Stimulated activated CD4-positive, alpha-beta T cell treated with anti-CD3 and anti-CD28 coated beads, Interleukin-15, amount 100 ng/mL, for 1 hour (primary cell): ENCODE results near the gene SLC8B1.

Source experiments
- DNase-seq, 2 donors: peaks; one replicate each; pipeline ENCODE4 v3.0.0-alpha.2; 2020; ENCODE audit warnings: low read depth in 1 of 2, low spot score in 1 of 2

SLC8B1 gene

GRCh38 chr12:113334786-113335539, at the start of gene SLC8B1:
Gene SLC8B1, minus strand, starts transcription at chr12:113335109. Its CDS starts 2,231 bp downstream, at chr12:113332878.
- DNase-seq: peak; percentile 82 to 90

DNA sequence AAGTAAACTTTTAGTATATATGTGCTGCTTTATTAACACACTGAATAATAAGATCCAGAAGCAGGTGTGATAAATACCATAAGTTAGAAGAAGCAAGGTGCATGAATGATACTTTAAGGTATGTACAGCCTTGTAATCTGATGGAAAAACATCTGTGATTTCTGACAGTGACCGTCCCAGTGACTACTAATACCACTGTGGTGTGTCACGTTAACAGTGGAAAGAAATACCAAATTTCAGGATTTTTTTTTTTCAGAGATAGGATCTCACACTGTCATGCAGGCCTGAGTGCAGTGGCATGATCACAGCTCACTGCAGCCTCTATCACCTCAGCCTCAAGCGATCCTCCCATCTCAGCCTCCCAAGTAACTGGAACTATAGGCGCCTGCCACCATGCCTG, 47.3 kb upstream of the SLC8B1 start:
- no peak for DNase-seq

- DNase-seq: no peak
These were observed 46.3 kb upstream of the SLC8B1 start for GRCh38 chr12:113381220-113381619.

DNA sequence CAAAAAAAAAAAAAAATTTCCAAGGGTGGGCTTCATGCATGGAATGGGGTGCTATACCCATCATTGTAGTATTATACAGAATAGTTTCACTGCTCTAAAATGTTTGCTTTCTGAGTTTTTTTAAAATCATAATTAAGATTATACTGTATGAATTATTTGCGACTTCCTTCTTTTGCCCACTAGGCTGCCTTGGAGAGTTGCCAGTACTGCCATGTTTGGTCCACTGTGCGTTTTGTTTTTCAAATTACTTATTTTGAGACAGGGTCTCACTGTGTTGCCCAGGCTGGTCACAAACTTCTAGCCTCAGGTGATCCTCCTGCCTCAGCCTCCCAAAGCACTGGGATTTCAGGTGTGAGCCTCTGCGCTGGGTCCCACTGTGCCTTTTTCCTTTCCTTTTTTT, 43.4 kb upstream of the SLC8B1 start:
- DNase-seq: no peak

DNA sequence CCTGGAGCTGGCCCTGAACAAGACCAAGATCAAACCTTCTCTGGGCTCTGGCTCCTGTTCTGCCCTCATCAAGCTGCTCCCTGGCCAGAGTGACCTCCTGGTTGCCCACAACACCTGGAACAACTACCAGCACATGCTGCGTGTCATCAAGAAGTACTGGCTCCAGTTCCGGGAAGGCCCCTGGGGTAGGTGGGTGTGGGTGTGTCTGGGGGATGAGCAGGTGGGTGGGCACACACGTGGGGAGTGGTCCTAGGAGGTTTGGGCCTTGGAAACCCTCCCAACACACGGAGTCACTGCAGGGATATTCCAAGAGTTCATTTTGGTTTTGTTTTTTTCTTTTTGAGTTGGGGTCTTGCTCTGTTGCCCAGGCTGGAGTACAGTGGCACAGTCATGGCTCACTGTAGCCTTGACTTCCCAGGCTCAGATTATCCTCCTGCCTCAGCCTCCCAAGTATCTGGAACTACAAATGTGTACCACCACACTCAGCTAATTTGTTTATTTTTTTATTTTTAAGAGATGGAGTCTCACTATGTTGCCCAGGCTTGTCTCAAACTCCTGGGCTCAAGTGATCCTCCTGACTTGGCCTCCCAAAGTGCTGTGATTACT, 40.0 kb upstream of the SLC8B1 start:
- DNase-seq: no peak

GRCh38 chr12:113373969-113374368, 39.1 kb upstream of the SLC8B1 start:
- DNase-seq: no peak

GRCh38 chr12:113373440-113373839, 38.5 kb upstream of the SLC8B1 start:
- no peak for DNase-seq

DNA sequence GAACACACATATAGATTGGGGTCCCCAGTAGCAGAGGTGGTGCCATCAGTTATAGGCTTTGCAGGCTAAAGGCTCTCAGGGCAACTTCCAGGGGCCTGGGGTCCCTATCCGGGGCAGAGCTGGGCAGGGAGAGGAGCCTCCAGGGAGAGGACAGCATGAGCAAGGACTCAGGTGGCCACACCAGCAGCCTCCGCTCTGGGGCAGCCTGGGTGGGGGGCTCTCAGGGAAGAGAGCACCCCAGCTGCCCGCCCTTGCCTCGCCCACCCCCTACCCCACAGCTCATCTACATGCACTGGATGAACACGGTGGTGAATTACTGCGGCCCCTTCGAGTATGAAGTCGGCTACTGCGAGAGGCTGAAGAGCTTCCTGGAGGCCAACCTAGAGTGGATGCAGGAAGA, 37.5 kb upstream of the SLC8B1 start:
- DNase-seq: no peak

- no peak for DNase-seq
These were observed 36.9 kb upstream of the SLC8B1 start for GRCh38 chr12:113371808-113372207.

DNA sequence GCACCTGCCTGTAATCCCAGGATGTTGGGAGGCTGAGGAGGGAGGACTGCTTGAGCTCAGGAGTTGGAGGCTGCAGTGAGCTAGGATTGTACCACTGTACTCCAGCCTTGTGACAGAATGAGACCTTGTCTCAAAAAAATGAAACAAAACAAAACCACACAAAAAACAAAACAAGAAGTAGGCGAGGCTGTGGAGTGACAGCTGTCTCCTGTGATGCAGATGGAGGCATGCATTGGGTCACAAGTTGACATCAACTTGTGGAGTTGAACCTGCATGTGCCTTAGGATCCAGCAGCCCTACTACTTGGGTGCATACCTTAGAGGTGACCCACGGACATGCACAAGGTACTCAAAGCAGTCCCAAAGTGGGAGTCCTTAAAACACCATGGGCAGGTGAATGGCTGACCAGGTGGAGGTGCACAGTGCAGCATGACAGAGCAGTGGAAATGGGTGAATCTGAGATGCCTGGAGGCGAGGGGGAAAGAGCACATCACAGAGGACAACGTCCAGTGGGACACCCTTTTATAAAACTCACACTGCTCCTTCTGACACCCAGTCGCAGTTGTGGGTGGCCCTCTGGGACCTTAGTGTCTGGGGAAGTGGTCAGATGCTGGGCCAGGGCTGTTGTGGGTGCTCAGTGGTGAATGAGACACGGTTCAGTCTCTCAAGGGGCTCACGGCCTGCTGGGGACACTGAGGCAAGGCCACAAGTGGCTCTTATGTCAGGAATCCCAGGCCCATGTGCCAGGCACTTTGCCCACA, 36.2 kb upstream of the SLC8B1 start:
- no peak for DNase-seq

- no peak for DNase-seq
These were observed 34.6 kb upstream of the SLC8B1 start for GRCh38 chr12:113369391-113369985.

- DNase-seq: no peak
These were observed 33.4 kb upstream of the SLC8B1 start for GRCh38 chr12:113368331-113368730.

DNA sequence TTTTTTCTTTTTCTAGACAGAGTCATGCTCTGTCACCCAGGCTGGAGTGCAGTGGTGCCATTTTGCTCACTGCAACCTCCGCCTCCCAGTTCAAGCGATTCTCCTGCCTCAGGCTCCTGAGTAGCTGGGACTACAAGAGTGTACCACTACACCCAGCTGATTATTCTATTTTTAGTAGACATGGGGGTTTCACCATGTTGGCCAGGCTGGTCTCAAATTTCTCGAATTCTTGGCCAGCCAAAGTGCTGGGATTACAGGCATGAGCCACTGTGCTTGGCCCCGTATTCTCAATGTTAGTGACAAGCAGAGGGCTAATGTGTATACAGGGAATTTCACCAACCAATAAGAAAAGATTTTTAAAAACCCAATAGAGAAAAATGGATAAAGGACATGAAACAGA, 31.9 kb upstream of the SLC8B1 start:
- DNase-seq: no peak

DNA sequence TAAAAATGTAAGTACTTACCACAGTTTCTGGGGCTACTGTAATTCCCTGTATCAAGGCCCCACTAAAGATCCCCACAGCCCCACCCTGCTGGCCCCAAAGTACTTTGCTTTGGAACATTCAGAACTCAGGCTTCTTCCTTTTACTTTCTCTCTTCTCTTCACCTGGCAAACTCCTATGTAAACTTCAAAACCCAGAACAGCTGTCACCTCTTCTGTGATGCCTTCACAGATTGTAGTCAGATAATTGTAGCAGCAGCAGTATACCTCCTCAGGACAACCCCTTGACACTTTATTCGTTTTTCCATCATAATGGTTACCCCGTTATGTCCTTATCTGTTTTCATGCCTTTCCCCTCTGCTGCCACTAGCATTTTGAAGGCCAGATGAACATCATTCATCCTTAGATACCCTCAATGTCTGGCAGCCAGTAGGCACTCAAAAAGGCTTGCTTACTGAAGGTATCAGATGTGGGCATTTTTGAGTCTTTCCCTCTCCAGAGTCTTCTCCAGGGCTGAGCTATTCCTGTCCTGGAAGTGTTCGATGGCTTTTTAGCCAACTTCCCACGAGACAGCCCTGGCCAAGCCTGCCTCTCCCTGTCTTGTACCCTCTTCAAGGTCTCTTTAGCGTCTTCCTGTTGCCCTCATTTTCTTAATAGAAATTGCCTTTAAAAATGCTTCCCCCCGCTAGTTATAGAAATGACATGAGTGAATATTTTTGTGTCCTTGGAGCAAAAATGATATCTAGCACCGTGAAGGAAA, 30.9 kb upstream of the SLC8B1 start:
- DNase-seq: no peak

- no peak for DNase-seq
These were observed 29.8 kb upstream of the SLC8B1 start for GRCh38 chr12:113364698-113365097.

DNA sequence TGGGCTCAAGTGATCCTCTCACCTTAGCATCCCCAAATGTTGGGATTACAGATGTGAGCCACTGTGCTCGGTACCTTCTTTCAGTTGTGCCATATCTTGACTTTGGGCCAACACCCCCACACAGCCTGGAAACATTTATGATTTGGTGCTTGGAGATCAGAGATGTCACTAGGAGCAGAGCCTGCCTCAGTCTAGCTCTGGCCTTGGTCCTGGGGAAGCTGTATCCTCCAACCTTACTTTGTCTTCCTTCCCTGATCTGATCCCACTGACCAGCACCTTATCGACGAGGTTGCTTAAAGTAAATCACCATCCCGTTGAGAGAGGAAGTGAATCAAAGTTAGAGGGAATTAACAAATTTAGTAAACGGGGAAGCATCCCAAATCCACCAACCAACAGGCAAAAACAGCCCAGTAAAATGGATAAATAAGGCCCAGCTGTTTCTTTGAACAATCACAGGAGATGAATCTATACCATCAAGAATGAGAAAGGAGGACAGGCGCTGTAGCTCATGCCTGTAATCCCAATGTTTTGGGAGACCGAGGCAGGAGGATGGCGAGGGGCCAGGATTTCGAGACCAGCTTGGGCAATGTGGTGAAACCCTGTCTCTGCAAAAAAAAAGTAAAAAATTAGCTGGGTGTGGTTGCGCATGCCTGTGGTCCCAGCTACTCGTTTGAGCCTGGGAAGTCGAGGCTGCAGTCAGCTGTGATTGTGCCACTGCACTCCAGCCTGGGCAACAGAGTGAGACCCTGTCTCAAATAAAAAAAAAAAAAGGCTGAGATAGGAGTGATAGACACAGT, 26.9 kb upstream of the SLC8B1 start:
- DNase-seq: no peak

DNA sequence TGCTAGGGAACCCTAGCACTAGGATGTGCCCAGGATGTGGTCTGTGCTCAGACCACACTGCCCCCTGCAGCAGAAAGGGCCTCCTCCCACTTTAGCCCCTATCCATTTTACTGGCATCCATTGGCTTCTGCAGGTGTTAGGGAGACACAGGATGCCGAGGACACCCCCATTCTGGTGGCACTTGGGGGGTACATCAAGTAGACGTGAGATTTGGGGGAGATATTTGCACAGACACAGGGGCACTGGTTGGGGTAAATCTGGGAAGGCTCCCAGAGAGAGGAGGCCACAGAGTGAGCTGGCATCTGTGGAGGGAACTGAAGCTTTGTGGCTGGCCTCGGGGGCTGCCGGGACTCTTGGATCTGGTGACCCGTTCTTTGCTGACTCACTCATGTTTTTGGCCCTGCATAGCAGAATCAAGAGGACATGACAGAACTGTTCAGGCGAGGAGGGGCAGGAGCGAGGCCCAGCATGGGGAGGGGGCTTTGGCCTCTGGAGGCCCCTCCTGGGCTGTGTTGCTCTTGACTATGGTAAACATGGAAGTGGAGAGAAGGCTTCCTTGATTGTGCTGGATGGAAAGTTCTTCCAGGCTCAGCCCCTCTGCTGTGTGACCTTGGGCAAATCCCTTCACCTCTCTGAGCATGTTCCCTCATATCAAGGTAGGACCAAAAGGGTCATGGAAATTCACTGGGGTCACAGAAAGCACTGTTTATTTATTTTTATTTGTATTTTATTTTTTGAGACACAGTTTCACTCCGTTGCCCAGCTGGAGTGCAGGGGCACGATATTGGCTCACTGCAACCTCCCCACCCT, 25.2 kb upstream of the SLC8B1 start:
- no peak for DNase-seq

DNA sequence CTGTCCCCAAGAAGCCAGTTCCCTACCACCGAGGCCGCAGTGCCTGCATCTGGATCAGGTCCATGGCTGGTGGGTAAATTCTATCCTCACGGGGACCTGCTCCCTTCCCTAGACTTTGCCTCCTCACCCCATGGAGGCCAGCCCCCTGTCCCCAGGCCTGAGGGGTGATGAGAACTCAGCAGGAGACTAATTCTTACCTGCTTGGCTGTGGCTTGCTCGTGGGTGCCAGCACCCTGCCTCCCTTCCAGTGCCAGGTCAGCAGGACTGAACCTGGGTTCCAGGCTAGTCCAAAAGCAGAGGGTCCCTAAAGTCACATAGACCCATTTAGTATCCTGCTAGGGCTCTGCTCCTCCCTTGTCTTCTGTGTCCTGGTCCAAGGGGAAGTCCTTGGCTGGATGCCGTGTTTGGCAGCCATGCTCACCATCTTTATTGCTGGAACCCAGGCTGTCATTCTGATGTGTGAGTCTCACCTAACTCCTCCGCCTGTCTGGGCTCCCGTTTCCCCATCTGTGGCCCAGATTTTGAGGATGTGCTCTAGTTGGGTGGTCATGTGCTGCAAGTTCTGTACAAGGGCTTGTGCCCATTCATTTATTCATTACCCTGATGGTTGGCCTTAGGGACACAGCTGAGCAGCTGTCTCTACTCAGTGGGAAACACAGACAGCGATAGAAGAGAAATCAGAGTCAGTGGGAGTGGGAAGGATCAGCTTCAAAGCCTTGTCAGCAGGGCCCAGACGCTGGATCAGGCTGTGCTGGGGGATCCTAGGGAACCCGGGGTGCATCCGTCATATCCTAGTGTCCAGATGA, 24.4 kb upstream of the SLC8B1 start:
- no peak for DNase-seq
